Fibroblast of skin of left quadriceps (primary cell): ENCODE results near the gene GDAP2.
"Not testable (repeated sequence)": the region's sequence is repeated elsewhere in the genome, so short reads cannot be mapped to it uniquely, and the experiment has no call there.

Experiments
- DNase-seq, 2 experiments: peaks; one replicate each; pipeline ENCODE4 v3.0.0-alpha.2; 2013; ENCODE audit warnings: low read depth in 2 of 2

The GDAP2 gene

GRCh38 chr1:117929343-117930172, at the start of gene GDAP2, which contains the start of gene WDR3:
Gene GDAP2 (minus strand): TSS chr1:117929621. CDS start chr1:117920357, 9,264 bp downstream.
Gene WDR3 (plus strand): TSS chr1:117929739. CDS start chr1:117933320, 3,581 bp downstream.
- peak; percentile 87 to 89 for DNase-seq

GRCh38 chr1:117976381-117976780, 47.0 kb upstream of the GDAP2 start:
- no peak for DNase-seq

- DNase-seq, result no peak
Measured at GRCh38 chr1:117971777-117972176, 42.4 kb upstream of the GDAP2 start.

- DNase-seq, result no peak
Measured at GRCh38 chr1:117970252-117970651, 40.8 kb upstream of the GDAP2 start.

GRCh38 chr1:117967881-117968280, 38.5 kb upstream of the GDAP2 start:
- peak; percentile 9 to 18 for DNase-seq

GRCh38 chr1:117967477-117967876, 38.1 kb upstream of the GDAP2 start:
- peak; percentile 37 to 42 for DNase-seq

GRCh38 chr1:117964290-117965038, 35.0 kb upstream of the GDAP2 start:
- DNase-seq, result no peak

- DNase-seq, result peak in 1 of 2 experiments; percentile 4
Measured at GRCh38 chr1:117959364-117959763, 29.9 kb upstream of the GDAP2 start.

- DNase-seq, result no peak
Measured at GRCh38 chr1:117952386-117952785, 23.0 kb upstream of the GDAP2 start.

GRCh38 chr1:117942293-117942692, 12.9 kb upstream of the GDAP2 start:
- DNase-seq, result no peak

- DNase-seq, result no peak
Measured at GRCh38 chr1:117933769-117934168, 4.3 kb upstream of the GDAP2 start.

- no peak for DNase-seq
Measured at GRCh38 chr1:117932576-117932975, 3.2 kb upstream of the GDAP2 start.

- DNase-seq, result no peak
Measured at GRCh38 chr1:117930484-117930883, 1.1 kb upstream of the GDAP2 start.

- DNase-seq, result no peak
Measured at GRCh38 chr1:117930173-117930447, 689 bp upstream of the GDAP2 start.

GRCh38 chr1:117928881-117929342, 509 bp downstream of the GDAP2 start:
- DNase-seq, result no peak

- DNase-seq, result no peak
Measured at GRCh38 chr1:117925981-117926380, 3.4 kb downstream of the GDAP2 start.

- DNase-seq, result not testable (repeated sequence)
Measured at GRCh38 chr1:117922717-117923116, 6.7 kb downstream of the GDAP2 start.

- no peak for DNase-seq
Measured at GRCh38 chr1:117921991-117922390, 7.4 kb downstream of the GDAP2 start.

GRCh38 chr1:117919376-117919775, 10.0 kb downstream of the GDAP2 start:
- DNase-seq, result no peak

GRCh38 chr1:117911051-117911450, 18.4 kb downstream of the GDAP2 start:
- no peak for DNase-seq

GRCh38 chr1:117905019-117905418, 24.4 kb downstream of the GDAP2 start:
- no peak for DNase-seq

- DNase-seq, result no peak
Measured at GRCh38 chr1:117904485-117904884, 24.9 kb downstream of the GDAP2 start.

GRCh38 chr1:117902944-117903343, 26.5 kb downstream of the GDAP2 start:
- no peak for DNase-seq
